Bone marrow (tissue), 2 donors: ENCODE results near the gene SAXO1.
"Not testable (repeated sequence)": the region's sequence is repeated elsewhere in the genome, so short reads cannot be mapped to it uniquely, and the experiment has no call there.

Experiments
- DNase-seq, 2 donors: peaks; one replicate each; lab custom pipeline; 2025; lab: John Stamatoyannopoulos, UW

Gene SAXO1, protein sequence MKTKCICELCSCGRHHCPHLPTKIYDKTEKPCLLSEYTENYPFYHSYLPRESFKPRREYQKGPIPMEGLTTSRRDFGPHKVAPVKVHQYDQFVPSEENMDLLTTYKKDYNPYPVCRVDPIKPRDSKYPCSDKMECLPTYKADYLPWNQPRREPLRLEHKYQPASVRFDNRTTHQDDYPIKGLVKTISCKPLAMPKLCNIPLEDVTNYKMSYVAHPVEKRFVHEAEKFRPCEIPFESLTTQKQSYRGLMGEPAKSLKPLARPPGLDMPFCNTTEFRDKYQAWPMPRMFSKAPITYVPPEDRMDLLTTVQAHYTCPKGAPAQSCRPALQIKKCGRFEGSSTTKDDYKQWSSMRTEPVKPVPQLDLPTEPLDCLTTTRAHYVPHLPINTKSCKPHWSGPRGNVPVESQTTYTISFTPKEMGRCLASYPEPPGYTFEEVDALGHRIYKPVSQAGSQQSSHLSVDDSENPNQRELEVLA

DNA sequence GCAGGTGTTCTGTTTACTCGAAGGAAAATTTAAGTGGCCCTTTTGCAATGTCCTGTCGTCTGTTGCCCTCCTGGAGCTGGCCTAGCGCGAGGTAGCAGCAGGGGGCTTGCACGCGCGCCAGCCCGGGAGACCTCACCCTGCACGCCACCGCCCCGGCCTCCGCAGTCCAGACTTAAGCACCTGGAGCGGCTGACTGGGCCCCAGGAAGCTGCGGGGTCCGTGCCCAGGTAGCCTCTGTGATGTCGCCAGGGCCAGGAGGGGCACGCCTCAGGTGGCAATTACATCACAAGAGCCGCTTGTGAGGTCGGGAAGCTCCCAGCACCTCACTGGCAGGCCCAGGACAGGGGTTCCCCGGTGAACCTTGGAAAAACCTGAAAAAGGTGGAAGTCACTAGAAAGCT is at the start of gene SAXO1:
Gene SAXO1 (minus strand): TSS at position 195 of the 400 bp plus-strand sequence. CDS start 301 bp downstream, outside the sequence.
- DNase-seq, result no peak

DNA sequence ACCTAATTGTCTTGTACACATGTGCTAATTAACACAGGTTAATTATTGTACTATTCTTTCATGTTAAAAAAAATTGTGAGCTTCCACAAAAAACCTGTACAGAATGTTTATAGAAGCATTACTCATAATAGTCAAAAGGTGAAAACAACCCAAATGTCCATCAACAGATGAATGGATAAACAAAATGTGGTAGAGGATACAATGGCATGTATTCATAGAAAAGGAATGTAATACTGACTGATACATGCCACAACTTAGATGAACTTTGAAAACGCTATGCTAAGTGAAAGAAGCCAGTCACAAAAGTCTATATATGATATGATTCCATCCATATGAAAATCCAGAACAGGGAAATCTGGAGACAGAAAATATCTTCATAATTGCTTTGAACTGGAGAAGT is 41.8 kb upstream of the SAXO1 start:
- no peak for DNase-seq

DNA sequence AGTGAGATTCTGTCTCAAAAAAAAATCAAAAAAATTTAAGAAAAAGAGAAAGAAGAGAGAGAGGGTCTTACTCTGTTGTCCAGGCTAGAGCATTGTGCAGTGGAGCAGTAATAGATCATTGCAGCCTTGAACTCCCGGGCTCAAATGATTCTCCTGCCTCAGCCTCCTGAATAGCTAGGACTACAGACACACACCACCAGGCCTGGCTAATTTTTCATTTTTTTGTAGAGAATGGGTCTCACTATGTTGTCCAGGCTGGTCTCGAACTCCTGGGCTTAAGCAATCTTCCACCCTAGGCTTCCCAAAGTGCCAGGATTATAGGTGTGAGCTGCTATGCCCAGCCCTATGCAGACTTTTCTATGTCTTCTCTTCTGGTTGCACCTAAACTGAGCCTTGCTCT is 41.2 kb upstream of the SAXO1 start:
- DNase-seq, result no peak

DNA sequence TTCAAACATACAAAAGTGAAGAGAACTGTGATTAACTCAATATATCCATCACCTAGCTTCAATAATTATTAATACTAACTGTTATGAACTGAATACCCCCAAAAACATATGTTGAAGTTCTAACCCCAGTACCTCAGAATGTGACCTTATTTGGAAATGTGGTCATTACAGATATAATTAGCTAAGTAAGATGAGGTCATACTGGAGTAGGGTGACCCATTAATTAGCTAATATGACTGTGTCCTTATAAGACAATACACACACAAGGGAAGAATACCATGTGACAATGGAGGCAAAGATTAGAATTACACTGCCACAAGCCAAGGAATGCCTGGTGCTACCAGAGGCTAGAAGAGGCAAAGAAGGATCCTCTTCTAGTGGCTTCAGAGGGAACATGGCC is 24.0 kb upstream of the SAXO1 start:
- DNase-seq, result no peak

DNA sequence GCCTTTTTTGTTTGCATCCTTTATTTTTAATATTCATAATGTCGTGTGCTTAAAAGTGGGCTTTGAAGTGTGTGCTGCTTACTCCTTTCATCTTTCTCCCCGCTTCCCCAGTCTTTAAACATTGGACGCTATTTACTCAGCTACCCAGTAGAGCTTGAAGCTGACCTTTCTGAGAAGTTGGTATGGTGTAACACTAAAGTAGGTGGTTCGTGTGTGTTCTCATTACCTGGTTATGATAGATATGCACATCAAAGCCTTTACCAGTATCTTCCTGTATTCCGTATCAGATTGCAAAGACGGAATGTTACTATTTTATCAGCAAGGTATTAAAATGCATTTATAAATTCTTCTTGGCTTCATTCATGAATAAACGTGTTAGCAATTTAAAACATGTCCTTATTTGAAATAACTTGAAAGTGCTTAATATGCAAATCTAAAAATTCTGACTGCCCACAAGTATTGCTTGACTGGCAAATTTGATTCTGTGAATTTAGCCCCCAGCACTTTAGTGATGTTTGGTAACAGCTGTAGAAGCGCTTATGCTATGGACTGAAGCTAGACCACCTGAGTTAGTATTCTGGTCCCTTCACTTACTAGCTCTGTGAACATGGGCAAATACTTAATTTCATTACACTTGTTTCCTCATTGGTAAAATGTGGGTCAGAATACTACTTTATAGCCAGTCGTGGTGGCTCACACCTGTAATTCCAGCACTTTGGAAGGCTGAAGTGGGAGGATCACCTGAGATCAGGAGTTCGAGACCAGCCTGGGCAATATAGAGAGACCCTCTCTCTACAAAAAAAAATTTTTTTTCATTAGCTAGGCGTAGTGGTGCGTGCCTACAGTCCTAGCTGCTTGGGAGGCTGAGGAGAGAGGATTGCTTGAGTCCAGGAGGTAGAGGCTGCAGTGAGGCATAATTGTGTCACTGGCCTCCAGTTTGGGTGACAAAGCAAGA is 17.9 kb upstream of the SAXO1 start:
- DNase-seq, result no peak

DNA sequence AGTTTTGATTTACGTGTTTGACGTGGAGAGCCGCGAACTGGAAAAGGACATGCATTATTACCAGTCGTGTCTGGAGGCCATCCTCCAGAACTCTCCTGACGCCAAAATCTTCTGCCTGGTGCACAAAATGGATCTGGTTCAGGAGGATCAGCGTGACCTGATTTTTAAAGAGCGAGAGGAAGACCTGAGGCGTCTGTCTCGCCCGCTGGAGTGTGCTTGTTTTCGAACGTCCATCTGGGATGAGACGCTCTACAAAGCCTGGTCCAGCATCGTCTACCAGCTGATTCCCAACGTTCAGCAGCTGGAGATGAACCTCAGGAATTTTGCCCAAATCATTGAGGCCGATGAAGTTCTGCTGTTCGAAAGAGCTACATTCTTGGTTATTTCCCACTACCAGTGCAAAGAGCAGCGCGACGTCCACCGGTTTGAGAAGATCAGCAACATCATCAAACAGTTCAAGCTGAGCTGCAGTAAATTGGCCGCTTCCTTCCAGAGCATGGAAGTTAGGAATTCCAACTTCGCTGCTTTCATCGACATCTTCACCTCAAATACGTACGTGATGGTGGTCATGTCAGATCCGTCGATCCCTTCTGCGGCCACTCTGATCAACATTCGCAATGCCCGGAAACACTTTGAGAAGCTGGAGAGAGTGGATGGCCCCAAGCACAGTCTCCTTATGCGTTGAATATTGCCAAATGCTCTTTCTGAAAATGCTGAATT is 17.1 kb upstream of the SAXO1 start:
- no peak for DNase-seq

DNA sequence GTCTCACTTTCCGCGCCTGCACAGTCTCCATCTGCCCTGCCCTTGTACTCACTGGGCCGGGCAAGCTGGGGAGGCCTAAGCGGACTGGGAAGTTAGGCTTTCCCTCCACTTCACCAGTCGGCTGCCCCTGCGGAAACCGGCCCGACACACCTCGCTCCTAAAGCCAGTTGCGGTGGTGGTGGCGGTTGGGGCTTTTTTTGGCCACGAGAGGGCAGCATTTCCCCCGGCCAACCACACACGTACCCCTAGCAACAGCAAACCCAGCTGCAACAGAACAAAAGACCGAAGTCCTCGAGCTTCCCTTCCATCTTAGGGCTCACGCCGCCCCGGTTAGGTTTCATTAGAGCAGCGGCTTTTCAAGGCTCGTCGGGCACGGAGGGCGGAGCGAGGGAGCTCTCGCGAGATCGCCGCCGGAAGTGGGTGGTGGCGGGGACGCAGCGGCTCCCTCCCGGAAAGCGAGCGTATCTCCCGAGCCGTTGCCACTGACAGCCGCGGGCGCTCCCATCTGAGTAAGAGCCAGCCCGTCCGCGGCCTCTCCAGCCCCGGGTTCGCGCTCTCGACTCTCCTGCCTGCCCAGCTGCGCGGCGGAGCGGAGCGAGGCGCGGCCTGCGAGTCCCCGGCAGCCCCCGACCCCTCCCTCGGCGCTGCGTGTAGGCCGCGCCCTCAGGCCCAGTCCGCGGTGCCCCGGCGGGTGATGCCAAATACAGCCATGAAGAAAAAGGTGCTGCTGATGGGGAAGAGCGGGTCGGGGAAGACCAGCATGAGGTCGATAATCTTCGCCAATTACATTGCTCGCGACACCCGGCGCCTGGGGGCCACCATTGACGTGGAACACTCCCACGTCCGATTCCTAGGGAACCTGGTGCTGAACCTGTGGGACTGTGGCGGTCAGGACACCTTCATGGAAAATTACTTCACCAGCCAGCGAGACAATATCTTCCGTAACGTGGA is 16.2 kb upstream of the SAXO1 start, which contains the start of gene RRAGA:
Gene RRAGA (plus strand): TSS at position 462 of the 951 bp plus-strand sequence. CDS start 233 bp downstream, at position 695.
- peak; percentile 88 to 97 for DNase-seq

DNA sequence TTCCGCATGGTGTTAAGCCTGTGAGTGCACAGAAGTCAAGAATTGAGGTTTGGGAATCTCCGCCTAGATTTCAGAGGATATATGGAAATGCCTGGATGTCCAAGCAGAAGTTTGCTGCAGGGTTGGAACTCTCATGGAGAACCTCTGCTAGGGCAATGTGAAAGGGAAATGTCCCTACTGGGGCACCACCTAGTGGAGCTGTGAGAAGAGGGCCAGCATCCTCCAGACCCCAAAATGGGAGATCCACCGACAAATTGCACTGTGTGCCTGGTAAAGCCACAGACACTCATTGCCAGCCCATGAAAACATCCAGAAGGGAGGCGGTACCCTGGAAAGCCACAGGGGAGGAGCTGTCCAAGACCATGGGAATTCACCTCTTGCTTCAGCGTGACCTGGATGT is 3.6 kb upstream of the SAXO1 start:
- no peak for DNase-seq

DNA sequence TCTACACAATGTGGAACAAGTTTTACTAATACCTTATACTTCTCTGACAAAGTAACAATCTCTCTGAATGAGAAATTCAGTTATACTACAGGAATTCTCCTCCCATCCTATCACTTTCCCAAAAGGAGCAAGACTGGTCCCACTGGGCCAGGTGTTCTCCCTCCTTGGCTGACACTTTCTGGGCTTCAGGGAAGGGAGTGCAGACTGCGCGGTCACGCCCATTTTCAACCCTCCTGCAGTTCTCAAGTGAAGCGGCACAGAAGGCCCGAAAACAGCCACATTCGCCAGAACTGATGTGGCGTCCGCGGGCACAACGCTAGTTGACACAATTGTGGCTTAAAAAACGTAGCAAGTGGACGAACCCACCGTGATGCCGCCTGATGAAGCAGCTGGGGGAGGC is 603 bp downstream of the SAXO1 start:
- no peak for DNase-seq

DNA sequence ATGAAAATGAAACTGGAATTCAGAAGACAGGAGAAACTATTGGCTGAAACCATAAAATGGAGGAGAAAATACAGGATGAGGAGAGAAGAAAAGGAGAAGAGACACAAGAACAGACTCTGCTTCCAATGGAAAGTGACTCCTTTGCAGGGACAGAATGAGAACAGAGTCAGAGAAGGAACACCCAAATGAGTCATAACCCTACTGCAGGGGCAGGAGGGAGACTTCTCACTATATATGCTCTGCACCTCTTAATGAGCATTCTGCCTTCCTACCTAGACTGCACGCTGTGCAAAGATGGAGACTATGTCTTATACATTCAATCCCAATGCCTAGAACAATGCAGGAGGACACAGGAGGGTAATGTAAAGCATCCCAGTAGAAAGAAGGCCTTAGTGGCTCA is 2.1 kb downstream of the SAXO1 start:
- DNase-seq, result no peak

DNA sequence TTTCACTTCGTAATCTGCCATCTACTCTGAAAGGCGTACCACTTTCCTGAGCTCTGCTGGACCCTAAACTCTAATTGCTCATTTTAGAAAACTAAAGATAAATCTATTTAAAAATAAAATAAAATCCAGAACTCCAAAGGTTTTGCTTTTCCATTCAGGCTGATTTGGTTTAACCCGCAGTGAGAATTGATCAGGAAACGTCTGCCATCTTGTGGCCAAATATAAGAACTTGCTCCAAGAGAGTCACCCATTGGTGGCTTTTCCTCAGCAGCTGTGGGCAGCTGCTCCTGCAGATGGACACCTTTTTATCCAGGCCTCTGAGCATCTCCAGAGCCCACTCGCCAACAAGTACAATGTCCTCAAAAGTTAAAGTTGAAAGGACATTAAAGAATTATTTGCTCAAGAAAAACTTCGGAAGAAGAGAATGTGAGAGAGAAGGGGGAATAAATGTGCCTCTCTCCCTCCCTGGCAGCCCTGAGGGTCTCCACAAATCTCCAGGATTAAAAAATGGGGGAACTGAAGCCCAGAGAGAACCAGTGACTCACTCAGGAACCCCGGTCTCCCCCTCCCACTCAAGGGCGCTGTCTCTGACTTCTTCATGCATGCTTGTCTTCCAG is 4.1 kb downstream of the SAXO1 start:
- peak in 1 of 2 donors; percentile 10 for DNase-seq

DNA sequence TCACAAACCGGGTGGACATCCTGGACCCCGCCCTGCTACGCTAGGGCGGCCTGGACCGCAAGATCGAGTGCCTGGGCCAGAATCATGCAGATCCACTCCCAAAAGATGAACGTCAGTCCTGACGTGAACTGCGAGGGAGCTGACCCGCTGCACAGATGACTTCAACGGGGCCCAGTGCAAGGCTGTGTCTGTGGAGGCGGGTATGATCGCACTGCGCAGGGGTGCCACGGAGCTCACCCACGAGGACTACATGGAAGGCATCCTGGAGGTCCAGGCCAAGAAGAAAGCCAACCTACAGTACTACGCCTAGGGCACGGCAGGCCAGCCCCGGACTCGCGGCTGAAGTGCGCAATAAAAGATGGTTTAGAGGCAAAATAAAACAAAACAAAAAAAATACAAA is 5.2 kb downstream of the SAXO1 start:
- no peak for DNase-seq

DNA sequence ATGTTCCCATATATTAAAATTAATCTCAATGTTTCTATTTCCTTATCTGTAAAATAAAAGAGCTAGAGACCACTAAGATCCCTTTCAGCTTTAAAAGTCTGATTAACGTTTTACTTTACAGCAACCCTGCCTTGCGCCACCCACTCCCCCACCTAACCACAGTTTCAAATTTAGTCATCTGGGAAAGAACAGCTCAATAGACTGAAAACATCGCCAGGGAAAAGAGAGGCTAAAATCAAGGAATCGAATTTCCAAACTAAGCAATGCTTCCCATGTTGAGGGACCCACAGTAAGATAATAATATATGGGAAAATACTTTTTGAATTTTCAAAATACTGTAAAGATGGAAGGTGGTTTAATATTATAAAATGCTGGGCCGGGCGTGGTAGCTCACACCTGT is 6.6 kb downstream of the SAXO1 start:
- DNase-seq, result no peak

DNA sequence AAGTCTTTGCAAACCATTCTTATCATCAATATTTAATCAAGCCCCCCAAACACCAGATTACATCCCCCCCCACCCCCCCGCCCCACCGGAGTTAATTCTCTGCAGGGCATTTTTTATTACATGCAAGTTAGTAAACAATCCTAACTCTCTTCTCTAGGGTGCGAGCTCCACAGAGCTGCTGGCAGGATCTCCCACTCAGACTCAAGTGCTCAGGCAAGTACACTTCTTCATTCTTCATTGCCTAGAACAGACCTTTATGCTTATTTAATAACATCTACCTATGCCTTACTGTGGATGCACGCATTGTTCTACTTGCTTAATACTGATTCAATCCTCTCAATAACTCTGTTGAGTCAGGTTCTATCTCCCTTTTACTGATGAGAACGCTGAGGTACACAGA is 9.9 kb downstream of the SAXO1 start:
- DNase-seq, result no peak

DNA sequence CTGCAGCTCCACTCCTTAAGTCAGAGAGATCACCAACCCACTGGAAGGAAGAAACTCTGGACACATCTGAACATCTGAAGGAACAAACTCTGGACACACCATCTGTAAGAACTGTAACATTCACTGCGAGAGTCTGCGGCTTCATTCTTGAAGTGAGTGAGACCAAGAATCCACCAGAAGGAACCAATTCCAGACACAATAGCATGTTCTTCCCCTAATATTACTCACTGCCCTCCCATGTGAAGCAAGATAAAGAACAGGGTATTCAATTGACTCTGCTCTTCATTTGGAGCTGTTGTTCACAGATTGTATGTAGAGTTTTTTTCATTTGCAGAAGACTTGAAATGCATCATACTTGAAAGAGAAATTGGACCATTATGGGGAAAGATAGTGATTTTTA is 10.8 kb downstream of the SAXO1 start:
- no peak for DNase-seq

DNA sequence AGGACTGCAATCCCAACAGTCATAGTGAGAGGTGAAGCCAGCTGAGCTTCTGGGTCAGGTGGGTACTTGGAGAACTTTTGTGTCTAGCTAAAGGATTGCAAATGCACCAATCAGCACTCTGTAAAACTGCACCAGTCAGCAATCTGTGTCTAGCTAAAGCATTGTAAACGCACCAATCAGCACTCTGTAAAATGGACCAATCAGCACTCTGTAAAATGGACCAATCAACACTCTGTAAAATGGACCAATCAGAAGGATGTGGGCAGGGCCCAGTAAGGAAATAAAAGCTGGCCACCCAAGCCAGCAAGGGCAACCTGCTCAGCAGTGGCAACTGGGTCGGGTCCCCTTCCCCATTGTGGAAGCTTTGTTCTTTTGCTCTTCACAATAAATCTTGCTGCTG is 11.4 kb downstream of the SAXO1 start:
- DNase-seq, result not testable (repeated sequence)

DNA sequence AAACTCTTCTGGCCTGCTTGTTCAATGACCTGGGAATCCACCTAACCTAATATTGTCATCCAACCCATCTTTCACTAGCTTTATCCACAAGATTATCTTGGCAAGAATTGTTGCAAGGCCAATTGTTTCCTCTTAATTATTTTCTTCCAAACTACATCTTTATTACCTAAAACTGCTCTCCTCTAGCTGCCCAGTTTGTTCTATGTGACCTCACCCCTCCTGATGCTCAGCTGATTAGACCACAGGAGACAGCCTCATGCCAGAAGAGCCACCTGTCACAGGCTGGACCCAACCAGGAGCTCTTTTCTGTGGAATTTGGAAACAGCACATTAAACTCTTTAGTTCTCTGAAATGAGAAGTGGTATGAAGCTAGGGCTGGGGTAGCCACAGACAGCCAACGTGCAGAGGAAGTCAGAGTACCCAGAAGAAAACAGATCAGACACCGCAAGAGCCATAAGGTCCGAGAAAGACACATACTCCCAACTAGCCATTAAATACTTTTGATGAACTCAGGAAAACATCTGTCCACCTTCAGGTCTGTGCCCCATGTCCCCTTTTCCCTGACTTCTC is 12.0 kb downstream of the SAXO1 start:
- DNase-seq, result peak in 1 of 2 donors; percentile 17

DNA sequence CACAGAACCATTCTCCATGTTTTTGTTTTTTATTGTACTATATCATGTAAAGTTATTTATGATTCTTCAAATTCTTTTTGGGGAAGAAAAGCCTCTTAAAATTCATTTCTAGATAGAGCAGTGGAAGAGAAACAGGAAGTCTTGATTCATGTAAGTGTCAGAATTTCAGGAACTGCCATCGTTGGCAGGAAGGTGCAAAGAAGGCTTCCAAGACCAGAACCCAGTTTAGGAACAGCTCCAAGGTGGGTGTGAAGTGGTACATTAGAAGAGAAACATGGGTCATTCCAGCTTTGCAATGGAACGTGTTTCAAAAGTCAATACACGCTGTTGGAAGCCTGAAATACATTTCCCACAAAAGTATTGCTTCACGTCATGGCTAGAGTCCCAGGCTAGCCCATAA is 14.8 kb downstream of the SAXO1 start:
- peak in 1 of 2 donors; percentile 17 for DNase-seq

DNA sequence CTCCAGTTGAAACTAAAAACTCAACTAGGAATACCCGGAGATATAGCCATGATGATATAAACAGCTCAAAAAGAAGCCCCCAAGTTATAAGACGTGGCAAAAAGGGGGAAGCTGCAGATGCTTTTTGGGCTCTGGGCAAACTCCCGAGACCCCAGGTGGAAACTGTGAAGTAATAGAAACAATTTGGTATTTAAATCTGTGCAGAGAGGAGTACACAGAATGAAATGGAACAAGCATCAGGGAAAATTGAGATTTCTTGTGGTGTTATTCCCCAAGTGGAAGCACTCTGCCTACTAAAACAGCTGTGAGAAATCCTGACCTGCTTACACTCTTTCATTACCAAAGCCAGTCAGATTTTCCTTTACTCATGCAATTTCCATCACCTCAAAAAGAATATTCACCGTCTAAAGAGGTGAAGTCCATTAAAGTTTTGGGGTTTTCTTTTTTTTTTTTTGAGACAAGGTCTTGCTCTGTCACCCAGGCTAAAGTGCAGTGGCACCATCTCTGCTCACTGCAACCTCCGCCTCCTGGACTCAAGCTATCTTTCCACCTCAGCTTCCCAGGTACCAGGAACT is 23.5 kb downstream of the SAXO1 start:
- DNase-seq, result no peak

DNA sequence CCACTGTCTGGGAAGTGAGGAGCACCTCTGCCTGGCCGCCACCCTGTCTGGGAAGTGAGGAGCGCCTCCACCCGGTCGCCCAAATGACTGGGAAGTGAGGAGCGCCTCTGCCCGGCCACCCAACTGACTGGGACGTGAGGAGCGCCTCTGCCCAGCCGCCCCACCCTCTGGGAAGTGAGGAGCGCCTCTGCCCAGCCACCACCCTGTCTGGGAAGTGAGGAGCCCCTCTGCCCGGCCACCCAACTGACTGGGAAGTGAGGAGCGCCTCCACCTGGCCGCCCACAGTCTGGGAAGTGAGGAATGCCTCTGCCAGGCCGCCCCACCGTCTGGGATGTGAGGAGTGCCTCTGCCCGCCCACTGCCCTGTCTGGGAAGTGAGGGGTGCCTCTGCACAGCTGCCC is 32.9 kb downstream of the SAXO1 start:
- DNase-seq, result no peak
